ENCODE data around the gene ERBB4. TPM values are rescaled to one million over a fixed set of nuclear protein-coding genes. Genes with fewer than 3 reads are reported as not detected.
A peak's percentile ranks its signal among the peaks of the same experiment; 100 is the strongest.

The ERBB4 gene
- total RNA-seq, 2 donors from 2014 or later = not detected

- H3K27me3 Mint-ChIP-seq (ENCODE audit: low read depth) = no peaks in the 10 kb centered on the region
- H3K9me3 Mint-ChIP-seq = peaks cover 0 to 4% of the 10 kb centered on the region in 2 donors
- H3K4me1 Mint-ChIP-seq (ENCODE audit: low read depth) = no peaks in the 10 kb centered on the region
- no peak overlapping the region for H3K27ac Mint-ChIP-seq
- no peak for DNase-seq
- ATAC-seq (replicated peaks in 1 of 2) = no peak
- H3K4me3 Mint-ChIP-seq = no peak overlapping the region
- H3K36me3 Mint-ChIP-seq (ENCODE audit: insufficient read depth in 2 of 2) = no peaks in the 10 kb centered on the region
Measured at GRCh38 chr2:211674715-211675114, 863.9 kb downstream of the ERBB4 start.

- ATAC-seq (replicated peaks in 1 of 2) = no peak
- Mint-ChIP-seq H3K36me3 (ENCODE audit: insufficient read depth in 2 of 2) (no peaks in the 10 kb centered on the region), H3K27me3 (ENCODE audit: low read depth) (no peaks in the 10 kb centered on the region), H3K4me1 (ENCODE audit: low read depth) (no peaks in the 10 kb centered on the region), H3K9me3 (peaks cover 0 to 3% of the 10 kb centered on the region in 2 donors), H3K27ac (no peak overlapping the region), H3K4me3 (no peak overlapping the region)
- DNase-seq = no peak
Measured at GRCh38 chr2:211673133-211673905, 865.3 kb downstream of the ERBB4 start.

GRCh38 chr2:211671977-211672376 is 866.6 kb downstream of the ERBB4 start:
- H3K4me3 Mint-ChIP-seq = no peak overlapping the region
- H3K36me3 Mint-ChIP-seq (ENCODE audit: insufficient read depth in 2 of 2) = no peaks in the 10 kb centered on the region
- H3K27me3 Mint-ChIP-seq (ENCODE audit: low read depth) = no peaks in the 10 kb centered on the region
- DNase-seq (no peak), ATAC-seq (replicated peaks in 1 of 2) (no peak)
- H3K4me1 Mint-ChIP-seq (ENCODE audit: low read depth) = no peaks in the 10 kb centered on the region
- peaks cover 0 to 3% of the 10 kb centered on the region in 2 donors for H3K9me3 Mint-ChIP-seq
- no peak overlapping the region for H3K27ac Mint-ChIP-seq

- DNase-seq = no peak
- H3K9me3 Mint-ChIP-seq = peaks cover 2 to 5% of the 10 kb centered on the region in 2 donors
- H3K4me3 Mint-ChIP-seq = no peak overlapping the region
- no peaks in the 10 kb centered on the region for H3K27me3 Mint-ChIP-seq (ENCODE audit: low read depth)
- H3K36me3 Mint-ChIP-seq (ENCODE audit: insufficient read depth in 2 of 2) = no peaks in the 10 kb centered on the region
- H3K27ac Mint-ChIP-seq = no peak overlapping the region
- H3K4me1 Mint-ChIP-seq (ENCODE audit: low read depth) = no peaks in the 10 kb centered on the region
- no peak for ATAC-seq (replicated peaks in 1 of 2)
Measured at GRCh38 chr2:211665299-211665698, 873.3 kb downstream of the ERBB4 start.

GRCh38 chr2:211664321-211664720 is 874.3 kb downstream of the ERBB4 start:
- no peaks in the 10 kb centered on the region for H3K36me3 Mint-ChIP-seq (ENCODE audit: insufficient read depth in 2 of 2)
- no peak for ATAC-seq (replicated peaks in 1 of 2)
- peaks cover 2 to 5% of the 10 kb centered on the region in 2 donors for H3K9me3 Mint-ChIP-seq

GRCh38 chr2:211654211-211654780 is 884.3 kb downstream of the ERBB4 start:
- ATAC-seq (replicated peaks in 1 of 2) = no peak

More at GRCh38 chr2:211664321-211664720, 874.3 kb downstream of the ERBB4 start:
- Mint-ChIP-seq H3K27ac (no peak overlapping the region), H3K27me3 (ENCODE audit: low read depth) (no peaks in the 10 kb centered on the region), H3K4me1 (ENCODE audit: low read depth) (no peaks in the 10 kb centered on the region), H3K4me3 (no peak overlapping the region)
- no peak for DNase-seq

GRCh38 chr2:211652327-211652726 is 886.3 kb downstream of the ERBB4 start:
- peaks cover 0 to 2% of the 10 kb centered on the region in 2 donors for H3K9me3 Mint-ChIP-seq
- DNase-seq = no peak
- no peak overlapping the region for H3K27ac Mint-ChIP-seq
- H3K36me3 Mint-ChIP-seq (ENCODE audit: insufficient read depth in 2 of 2) = no peaks in the 10 kb centered on the region
- ATAC-seq (replicated peaks in 1 of 2) = no peak
- H3K27me3 Mint-ChIP-seq (ENCODE audit: low read depth) = no peaks in the 10 kb centered on the region
- H3K4me3 Mint-ChIP-seq = no peak overlapping the region
- H3K4me1 Mint-ChIP-seq (ENCODE audit: low read depth) = no peaks in the 10 kb centered on the region

More at GRCh38 chr2:211654211-211654780, 884.3 kb downstream of the ERBB4 start:
- no peak overlapping the region for H3K4me3 Mint-ChIP-seq
- H3K9me3 Mint-ChIP-seq = no peaks in the 10 kb centered on the region
- no peak for DNase-seq
- H3K27ac Mint-ChIP-seq = no peak overlapping the region
- no peaks in the 10 kb centered on the region for H3K27me3 Mint-ChIP-seq (ENCODE audit: low read depth)
- no peaks in the 10 kb centered on the region for H3K36me3 Mint-ChIP-seq (ENCODE audit: insufficient read depth in 2 of 2)
- H3K4me1 Mint-ChIP-seq (ENCODE audit: low read depth) = no peaks in the 10 kb centered on the region

- no peaks in the 10 kb centered on the region for H3K27me3 Mint-ChIP-seq (ENCODE audit: low read depth)
Measured at GRCh38 chr2:211649331-211649730, 889.3 kb downstream of the ERBB4 start.

GRCh38 chr2:211631503-211631902 is 907.1 kb downstream of the ERBB4 start:
- Mint-ChIP-seq H3K4me1 (ENCODE audit: low read depth) (no peaks in the 10 kb centered on the region), H3K27me3 (ENCODE audit: low read depth) (no peaks in the 10 kb centered on the region), H3K27ac (no peak overlapping the region), H3K4me3 (no peak overlapping the region), H3K36me3 (ENCODE audit: insufficient read depth in 2 of 2) (no peaks in the 10 kb centered on the region), H3K9me3 (peaks cover 3 to 5% of the 10 kb centered on the region in 2 donors)
- DNase-seq (no peak), ATAC-seq (replicated peaks in 1 of 2) (no peak)

More at GRCh38 chr2:211649331-211649730, 889.3 kb downstream of the ERBB4 start:
- ATAC-seq (replicated peaks in 1 of 2) (no peak), DNase-seq (no peak)
- H3K4me3 Mint-ChIP-seq = no peak overlapping the region
- no peaks in the 10 kb centered on the region for H3K36me3 Mint-ChIP-seq (ENCODE audit: insufficient read depth in 2 of 2)
- no peaks in the 10 kb centered on the region for H3K4me1 Mint-ChIP-seq (ENCODE audit: low read depth)
- H3K27ac Mint-ChIP-seq = no peak overlapping the region
- H3K9me3 Mint-ChIP-seq = peaks cover 0 to 4% of the 10 kb centered on the region in 2 donors

GRCh38 chr2:211623096-211623495 is 915.5 kb downstream of the ERBB4 start:
- no peak overlapping the region for H3K27ac Mint-ChIP-seq
- H3K4me3 Mint-ChIP-seq = no peak overlapping the region
- DNase-seq = no peak
- no peaks in the 10 kb centered on the region for H3K27me3 Mint-ChIP-seq (ENCODE audit: low read depth)
- ATAC-seq (replicated peaks in 1 of 2) = no peak
- no peaks in the 10 kb centered on the region for H3K36me3 Mint-ChIP-seq (ENCODE audit: insufficient read depth in 2 of 2)
- no peaks in the 10 kb centered on the region for H3K4me1 Mint-ChIP-seq (ENCODE audit: low read depth)
- peaks cover 0 to 5% of the 10 kb centered on the region in 2 donors for H3K9me3 Mint-ChIP-seq

GRCh38 chr2:211620986-211621385 is 917.6 kb downstream of the ERBB4 start:
- peaks cover 0 to 3% of the 10 kb centered on the region in 2 donors for H3K9me3 Mint-ChIP-seq
- no peak overlapping the region for H3K27ac Mint-ChIP-seq
- DNase-seq (no peak), ATAC-seq (replicated peaks in 1 of 2) (no peak)
- H3K4me3 Mint-ChIP-seq = no peak overlapping the region
- H3K36me3 Mint-ChIP-seq (ENCODE audit: insufficient read depth in 2 of 2) = no peaks in the 10 kb centered on the region
- no peaks in the 10 kb centered on the region for H3K27me3 Mint-ChIP-seq (ENCODE audit: low read depth)
- no peaks in the 10 kb centered on the region for H3K4me1 Mint-ChIP-seq (ENCODE audit: low read depth)

- Mint-ChIP-seq H3K4me3 (no peak overlapping the region), H3K27me3 (ENCODE audit: low read depth) (no peaks in the 10 kb centered on the region)
Measured at GRCh38 chr2:211617803-211618202, 920.8 kb downstream of the ERBB4 start.

GRCh38 chr2:211611621-211612020 is 927.0 kb downstream of the ERBB4 start:
- DNase-seq (no peak), ATAC-seq (replicated peaks in 1 of 2) (no peak)
- Mint-ChIP-seq H3K27ac (peak overlapping the region; percentile 71), H3K4me1 (ENCODE audit: low read depth) (peaks cover 6% of the 10 kb centered on the region), H3K36me3 (ENCODE audit: insufficient read depth in 2 of 2) (no peaks in the 10 kb centered on the region), H3K27me3 (ENCODE audit: low read depth) (no peaks in the 10 kb centered on the region), H3K9me3 (peaks cover 0 to 3% of the 10 kb centered on the region in 2 donors), H3K4me3 (peak overlapping the region; percentile 67 to 81)

More at GRCh38 chr2:211617803-211618202, 920.8 kb downstream of the ERBB4 start:
- ATAC-seq (replicated peaks in 1 of 2) (no peak), DNase-seq (no peak)
- Mint-ChIP-seq H3K27ac (no peak overlapping the region), H3K36me3 (ENCODE audit: insufficient read depth in 2 of 2) (no peaks in the 10 kb centered on the region), H3K4me1 (ENCODE audit: low read depth) (no peaks in the 10 kb centered on the region), H3K9me3 (peaks cover 0 to 3% of the 10 kb centered on the region in 2 donors)

Measured in activated T-cell treated with anti-CD3 and anti-CD28 coated beads, Interleukin-2, amount 50 U/mL, for 72 hours (primary cell).